Endothelial cell of umbilical vein (primary cell): ENCODE measurements around the gene DEFB131B. TPM values are rescaled to one million over a fixed set of nuclear protein-coding genes. Genes with fewer than 3 reads are reported as not detected.
A peak's percentile ranks its signal among the peaks of the same experiment; 100 is the strongest.
"Not testable (repeated sequence)": the region's sequence is repeated elsewhere in the genome, so short reads cannot be mapped to it uniquely, and the experiment has no call there.

Experiments used
- BruUV-seq: library from RNA; stranded (reverse); fragments of 400-500 nt; replicated peaks from 2 replicates; lab custom pipeline; 2021; lab: Mats Ljungman, UMichigan
- CTCF ChIA-PET: fragments of 300-600, 350-600 bp; sonication (Branson Sonifier 250); formaldehyde crosslinking; loops from one replicate; lab custom pipeline; 2021; ENCODE audit warnings: antibody characterized with exemption, inconsistent platforms; lab: Charles Lee
- POLR2A ChIA-PET: fragments of 300-600, 350-600 bp; sonication (Branson Sonifier 250); formaldehyde crosslinking; loops from one replicate; lab custom pipeline; 2021; ENCODE audit warnings: antibody characterized with exemption, inconsistent platforms; lab: Charles Lee
- DNase-seq: peaks from one replicate; pipeline ENCODE4 v3.0.0-alpha.2; 2011; ENCODE audit warnings: low read depth, low spot score
- FAIRE-seq: peaks from 2 replicates; lab custom pipeline; 2011; peaks lifted over from hg19 to GRCh38; lab: Jason Lieb, UNC
- H2AFZ ChIP-seq: 2 replicates; pipeline ENCODE4 v1.6.0; 2012; ENCODE audit warnings: low read depth, low read length, control low read depth, inconsistent platforms
- H3K27ac ChIP-seq: 2 replicates; pipeline ENCODE4 v1.5.1; 2011; ENCODE audit warnings: low read depth, mild to moderate bottlenecking, control low read depth, low read length, moderate library complexity; ENCODE audit not compliant: insufficient read depth
- H3K27me3 ChIP-seq, 2 experiments: 2 replicates each; pipeline versions ENCODE4 v1.6.0 to v1.6.1; 2011; ENCODE audit warnings: low read length in 2 of 2, mixed read lengths in 1 of 2; ENCODE audit not compliant: control insufficient read depth in 2 of 2, insufficient read depth in 2 of 2
- H3K36me3 ChIP-seq, 2 experiments: 2 replicates in 1 of 2; 3 replicates in 1 of 2; pipeline ENCODE4 v1.5.1; 2011; ENCODE audit warnings: low read length in 2 of 2, mild to moderate bottlenecking in 1 of 2, moderate library complexity in 1 of 2; ENCODE audit not compliant: control insufficient read depth in 2 of 2, insufficient read depth in 2 of 2; ENCODE audit errors: extremely low read depth in 1 of 2
- H3K4me1 ChIP-seq: 3 replicates; pipeline ENCODE4 v1.5.1; 2011; ENCODE audit warnings: mild to moderate bottlenecking, low read length; ENCODE audit not compliant: control insufficient read depth, insufficient read depth; ENCODE audit errors: extremely low read depth
- H3K4me2 ChIP-seq: 2 replicates; pipeline ENCODE4 v1.6.1; 2011; ENCODE audit warnings: low read length, control low read depth, mixed read lengths; ENCODE audit not compliant: insufficient read depth
- H3K4me3 ChIP-seq, 3 experiments: fragments of 200-600 bp in 1 of 3; sonication (generic), shearing (Covaris generic) in 1 of 3; replicated peaks in 1 of 3; 2 replicates each; pipeline ENCODE4 v1.5.1; 2011 to 2016; ENCODE audit warnings: control low read depth in 3 of 3, low read length in 3 of 3, mild to moderate bottlenecking in 2 of 3, inconsistent platforms in 1 of 3, low read depth in 1 of 3, moderate library complexity in 1 of 3; ENCODE audit not compliant: insufficient read depth in 1 of 3
- H3K79me2 ChIP-seq: 2 replicates; pipeline ENCODE4 v1.6.0; 2012; ENCODE audit warnings: low read length, inconsistent platforms; ENCODE audit not compliant: control insufficient read depth, insufficient read depth
- H3K9ac ChIP-seq: replicated peaks from 2 replicates; pipeline ENCODE3; 2011; ENCODE audit warnings: low read length, control low read depth; ENCODE audit not compliant: insufficient read depth; ENCODE audit errors: extremely low read depth
- H3K9me1 ChIP-seq: replicated peaks from 3 replicates; pipeline ENCODE4 v1.6.0; 2011; ENCODE audit warnings: mild to moderate bottlenecking, low read length; ENCODE audit not compliant: control insufficient read depth, insufficient read depth; ENCODE audit errors: extremely low read depth
- H3K9me3 ChIP-seq: replicated peaks from 2 replicates; pipeline ENCODE4 v1.5.1; 2012; ENCODE audit warnings: low read length, inconsistent platforms; ENCODE audit not compliant: control insufficient read depth, insufficient read depth
- H4K20me1 ChIP-seq: replicated peaks from 2 replicates; pipeline ENCODE3; 2011; ENCODE audit warnings: mild to moderate bottlenecking, low read length; ENCODE audit not compliant: control insufficient read depth, insufficient read depth; ENCODE audit errors: extremely low read depth
- CTCF ChIP-seq, 2 donors: IDR thresholded peaks; 1 replicate in 1 of 2; 2 replicates in 1 of 2; pipeline ENCODE4 v1.5.1; 2011; ENCODE audit warnings: low read length in 2 of 2, mild to moderate bottlenecking in 2 of 2, moderate library complexity in 2 of 2, control low read depth in 1 of 2, inconsistent platforms in 1 of 2, low read depth in 1 of 2; ENCODE audit not compliant: insufficient read depth in 1 of 2; ENCODE audit errors: extremely low read depth in 1 of 2
- GATA2 ChIP-seq: IDR thresholded peaks from 2 replicates; pipeline ENCODE4 v1.7.0; 2011; ENCODE audit warnings: low read depth, mild to moderate bottlenecking, moderate library complexity, mixed read lengths, low read length; ENCODE audit not compliant: insufficient read length, insufficient read depth
- dilution Hi-C: fragments of 300-500 bp; cut with MboI; formaldehyde crosslinking; loops from one replicate; pipeline ENCODE4 v1.15.0; 2019; ENCODE audit warnings: low sequenced_read_pairs; ENCODE audit not compliant: extremely low pct_ligation_motif_present
- intact Hi-C: fragments of 100-400 bp; cut with micrococcal nuclease; formaldehyde crosslinking; loops from one replicate; pipeline ENCODE4 v1.10.0; 2022
- polyA plus RNA-seq, 4 experiments: library from polyadenylated mRNA; depleted of rRNA in 3 of 4; stranded (reverse) in 3 of 4; unstranded in 1 of 4; fragments of >200 nt; gene quantifications; 2 replicates each; pipeline versions ENCODE4 v1.2.1 to v1.2.3, GENCODE V29; 2011 to 2012; ENCODE audit warnings: missing spikeins in 1 of 4
- total RNA-seq: library from RNA; stranded (reverse); gene quantifications from 2 replicates; pipeline ENCODE4 v1.2.3, GENCODE V29; 2021

Gene DEFB131B
- total and polyA plus RNA-seq, 2 donors (not counting 3 experiments of a cell fraction or from before 2014, with no cell fraction given) = not detected

- H3K9me3 ChIP-seq = not testable (repeated sequence)
Measured at GRCh38 chr11:71863978-71864627, 14.2 kb upstream of the DEFB131B start.

GRCh38 chr11:71867209-71867608 is 11.0 kb upstream of the DEFB131B start:
- CTCF ChIA-PET, H3K9ac ChIP-seq, FAIRE-seq, H4K20me1 ChIP-seq, DNase-seq, intact Hi-C loops, H3K79me2 ChIP-seq, H3K27me3 ChIP-seq, H2AFZ ChIP-seq, H3K27ac ChIP-seq, dilution Hi-C loops, H3K9me1 ChIP-seq, H3K36me3 ChIP-seq, BruUV-seq, H3K4me1 ChIP-seq, H3K4me2 ChIP-seq, H3K4me3 ChIP-seq, H3K9me3 ChIP-seq, POLR2A ChIA-PET: not testable (repeated sequence)

More at GRCh38 chr11:71863978-71864627, 14.2 kb upstream of the DEFB131B start:
- DNase-seq (peak; percentile 61), FAIRE-seq (peak; percentile 74)
- H3K27me3 ChIP-seq, H3K79me2 ChIP-seq, H3K36me3 ChIP-seq, H3K9ac ChIP-seq, H3K9me1 ChIP-seq, BruUV-seq, H3K4me1 ChIP-seq, dilution Hi-C loops, H3K4me2 ChIP-seq, H4K20me1 ChIP-seq, H3K27ac ChIP-seq, POLR2A ChIA-PET, H2AFZ ChIP-seq, H3K4me3 ChIP-seq: not testable (repeated sequence)
- intact Hi-C loops = loop anchor here (5.0 kb wide), 1 partner anchor 153 kb away; no protein-coding TSS in a partner anchor
- peak; percentile 51 for TF ChIP-seq GATA2
- peak; percentile 50 to 65 for TF ChIP-seq CTCF (IDR thresholded peaks at IDR 0.05; ENCODE audit: extremely low read depth in 1 of 2, insufficient read depth in 1 of 2, low read depth in 1 of 2, low read length in 2 of 2)
- CTCF ChIA-PET = interaction anchor here (0.7 to 1.8 kb wide), 13 partner anchors 9 to 567 kb away, joined by 3 to 16 read pairs (median 4); partner anchors contain the start of genes RNF121 and XNDC1N

GRCh38 chr11:71869931-71870330 is 8.3 kb upstream of the DEFB131B start:
- dilution Hi-C loops, H3K9me3 ChIP-seq, DNase-seq, POLR2A ChIA-PET, intact Hi-C loops, H3K4me3 ChIP-seq, FAIRE-seq, CTCF ChIA-PET, H3K27me3 ChIP-seq, H4K20me1 ChIP-seq, H3K4me2 ChIP-seq, H3K9me1 ChIP-seq, H2AFZ ChIP-seq, H3K36me3 ChIP-seq, H3K79me2 ChIP-seq, H3K4me1 ChIP-seq, H3K9ac ChIP-seq, H3K27ac ChIP-seq, BruUV-seq: not testable (repeated sequence)
